ENCODE measurements around the gene SKIDA1.

DNA sequence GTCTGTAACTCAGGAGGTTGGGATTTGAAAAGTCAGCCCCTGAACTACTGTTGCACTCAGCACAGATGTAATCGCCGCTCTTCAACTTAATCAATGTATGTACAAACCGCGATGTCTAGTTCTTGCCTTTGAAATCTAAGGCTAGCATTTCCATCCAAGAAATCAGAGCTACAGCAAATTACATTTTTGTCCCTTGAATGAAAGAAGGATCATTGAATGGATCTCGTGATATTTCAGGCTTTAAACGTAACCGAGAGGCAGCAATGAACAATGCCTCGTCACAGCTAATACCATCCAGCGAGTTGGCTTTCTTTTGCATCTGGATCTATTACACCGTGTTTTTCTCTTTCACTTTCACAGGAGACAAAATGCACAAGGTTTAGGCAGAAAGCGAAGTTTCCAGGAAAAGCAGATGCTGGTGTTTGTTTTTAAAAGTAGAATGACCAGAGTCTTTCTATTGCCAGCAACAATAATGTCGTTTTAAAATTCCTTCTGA lies 5.5 kb downstream of the SKIDA1 start:
- TF ChIP-seq, protein P1, sequence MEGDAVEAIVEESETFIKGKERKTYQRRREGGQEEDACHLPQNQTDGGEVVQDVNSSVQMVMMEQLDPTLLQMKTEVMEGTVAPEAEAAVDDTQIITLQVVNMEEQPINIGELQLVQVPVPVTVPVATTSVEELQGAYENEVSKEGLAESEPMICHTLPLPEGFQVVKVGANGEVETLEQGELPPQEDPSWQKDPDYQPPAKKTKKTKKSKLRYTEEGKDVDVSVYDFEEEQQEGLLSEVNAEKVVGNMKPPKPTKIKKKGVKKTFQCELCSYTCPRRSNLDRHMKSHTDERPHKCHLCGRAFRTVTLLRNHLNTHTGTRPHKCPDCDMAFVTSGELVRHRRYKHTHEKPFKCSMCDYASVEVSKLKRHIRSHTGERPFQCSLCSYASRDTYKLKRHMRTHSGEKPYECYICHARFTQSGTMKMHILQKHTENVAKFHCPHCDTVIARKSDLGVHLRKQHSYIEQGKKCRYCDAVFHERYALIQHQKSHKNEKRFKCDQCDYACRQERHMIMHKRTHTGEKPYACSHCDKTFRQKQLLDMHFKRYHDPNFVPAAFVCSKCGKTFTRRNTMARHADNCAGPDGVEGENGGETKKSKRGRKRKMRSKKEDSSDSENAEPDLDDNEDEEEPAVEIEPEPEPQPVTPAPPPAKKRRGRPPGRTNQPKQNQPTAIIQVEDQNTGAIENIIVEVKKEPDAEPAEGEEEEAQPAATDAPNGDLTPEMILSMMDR (conservative IDR thresholded peaks at IDR 0.05; ENCODE audit: low read depth, low read length) = no peak
- no peak for TF ChIP-seq EZH2 (IDR thresholded peaks at IDR 0.05; ENCODE audit: borderline replicate concordance, low read depth, low read length, poor library complexity, severe bottlenecking)
